ENCODE data around the gene KLF4.

- TF ChIP-seq REST (IDR thresholded peaks at IDR 0.05; ENCODE audit: low read depth, low read length) (no peak), PBX3 (IDR thresholded peaks at IDR 0.05) (no peak), CTCF (IDR thresholded peaks at IDR 0.05) (no peak), FOXJ3 (CRISPR knock-in tag; IDR thresholded peaks at IDR 0.05) (no peak), MAX (IDR thresholded peaks at IDR 0.05; ENCODE audit: low read depth) (no peak)
Measured at GRCh38 chr9:107518037-107518807, 28.7 kb upstream of the KLF4 start.
